Fibroblast of pulmonary artery (primary cell): ENCODE results near the gene TWNK.
"Not testable (repeated sequence)": the region's sequence is repeated elsewhere in the genome, so short reads cannot be mapped to it uniquely, and the experiment has no call there.

ENCODE experiments used
- DNase-seq: peaks from one replicate; pipeline ENCODE4 v3.0.0-alpha.2; 2010; ENCODE audit warnings: low read depth
- H3K4me3 ChIP-seq: replicated peaks from 2 replicates; pipeline ENCODE4 v1.5.1; 2011; ENCODE audit warnings: low read depth, mild to moderate bottlenecking, control low read depth, low read length, moderate library complexity
- CTCF ChIP-seq: IDR thresholded peaks from 2 replicates; pipeline ENCODE4 v1.5.1; 2011; ENCODE audit warnings: mild to moderate bottlenecking, control low read depth, low read length, inconsistent platforms; ENCODE audit errors: missing control alignments

Gene TWNK

GRCh38 chr10:101031128-101031795, 43.9 kb downstream of the TWNK start, which contains the start of the genes PDZD7 and SFXN3:
TSS of gene PDZD7 (minus strand) at chr10:101031129. CDS start at chr10:101030219, 910 bp downstream.
TSS of gene SFXN3 (plus strand) at chr10:101031234. CDS start at chr10:101034695, 3,461 bp downstream.
- peak; percentile 95 for DNase-seq

GRCh38 chr10:101031796-101032636, 44.7 kb downstream of the TWNK start:
- TF ChIP-seq CTCF = no peak

More at GRCh38 chr10:101031128-101031795, 43.9 kb downstream of the TWNK start, which contains the start of the genes PDZD7 and SFXN3:
- no peak for TF ChIP-seq CTCF
- peak within 1 kb of the TSS; percentile 89 for H3K4me3 ChIP-seq

GRCh38 chr10:101032637-101033224, 45.4 kb downstream of the TWNK start:
- TF ChIP-seq CTCF = no peak
- DNase-seq = peak; percentile 88
- H3K4me3 ChIP-seq = peak overlapping the region; percentile 89

More at GRCh38 chr10:101031796-101032636, 44.7 kb downstream of the TWNK start:
- peak; percentile 66 for DNase-seq
- peak overlapping the region; percentile 89 for H3K4me3 ChIP-seq

- DNase-seq = no peak
- TF ChIP-seq CTCF = no peak
- H3K4me3 ChIP-seq = peak overlapping the region; percentile 89
Observed at GRCh38 chr10:101033276-101033675, 45.9 kb downstream of the TWNK start.

- not testable (repeated sequence) for DNase-seq, H3K4me3 ChIP-seq
Observed at GRCh38 chr10:101034404-101034803, 47.1 kb downstream of the TWNK start.

GRCh38 chr10:101035314-101035713, 48.0 kb downstream of the TWNK start:
- DNase-seq = no peak
- no peak for TF ChIP-seq CTCF
- no peak overlapping the region for H3K4me3 ChIP-seq
